Testis (tissue), 3 donors: ENCODE measurements around the gene TTC23. TPM values are rescaled to one million over a fixed set of nuclear protein-coding genes. Genes with fewer than 3 reads are reported as not detected.

Source experiments
- DNase-seq: peaks from one replicate; pipeline ENCODE4 v3.0.0-alpha.2; 2019
- H3K27ac ChIP-seq, 2 donors: fragments of 200-600 bp; sonication (generic); one replicate each; pipeline ENCODE4 v1.5.1; 2019
- H3K27me3 ChIP-seq: fragments of 200-600 bp; sonication (generic); one replicate; pipeline ENCODE4 v1.5.1; 2019
- H3K36me3 ChIP-seq: fragments of 200-600 bp; sonication (generic); one replicate; pipeline ENCODE4 v1.5.1; 2017; ENCODE audit warnings: low read depth; ENCODE audit errors: missing control alignments
- H3K4me1 ChIP-seq: fragments of 200-600 bp; sonication (generic); one replicate; pipeline ENCODE4 v1.5.1; 2019
- H3K4me3 ChIP-seq, 2 donors: fragments of 200-600 bp; sonication (generic); one replicate each; pipeline ENCODE4 v1.5.1; 2017 to 2019
- H3K9me3 ChIP-seq: fragments of 200-600 bp; sonication (generic); one replicate; pipeline ENCODE4 v1.5.1; 2017
- CTCF ChIP-seq, 3 experiments: fragments of 450-650 bp in 2 of 3; fragments of 200-600 bp in 1 of 3; sonication (generic) in 1 of 3; IDR thresholded peaks; one replicate each; pipeline ENCODE4 v1.5.1; 2016 to 2019; ENCODE audit warnings: antibody characterized with exemption in 3 of 3, mild to moderate bottlenecking in 2 of 3, moderate library complexity in 1 of 3
- POLR2A ChIP-seq: fragments of 450-650 bp; IDR thresholded peaks from one replicate; pipeline ENCODE4 v1.6.1; 2017; ENCODE audit warnings: antibody characterized with exemption, mild to moderate bottlenecking, moderate library complexity
- WGBS, 2 donors: methylation state at CpG; one replicate each; pipeline ENCODE4 v1.1.5; 2018; 5-methylcytosine and 5-hydroxymethylcytosine counted together
- intact Hi-C: fragments of 100-400 bp; cut with DNase I; formaldehyde crosslinking; loops from one replicate; pipeline ENCODE4 v1.15.1; 2023; ENCODE audit warnings: low total_unique reads
- polyA plus RNA-seq: library from polyadenylated mRNA; stranded (reverse); fragments of 350-450 nt; fragmentation: Illumina TruSeq; extraction: RNeasy Lipid Tissue Mini Kit (QIAGEN cat#74804); gene quantifications from one replicate; pipeline ENCODE4 v1.2.3, GENCODE V29; 2014; ENCODE audit warnings: low read depth, low replicate concordance; ENCODE audit not compliant: insufficient read depth
- total RNA-seq, 2 donors: library from RNA; depleted of rRNA; stranded (reverse); fragments of >200 nt; gene quantifications; one replicate each; pipeline ENCODE4 v1.2.3, GENCODE V29; 2016

Gene TTC23
- total and polyA plus RNA-seq, 3 donors from 2014 or later, result 26.6 to 40.5 (median 37.2) TPM

DNA sequence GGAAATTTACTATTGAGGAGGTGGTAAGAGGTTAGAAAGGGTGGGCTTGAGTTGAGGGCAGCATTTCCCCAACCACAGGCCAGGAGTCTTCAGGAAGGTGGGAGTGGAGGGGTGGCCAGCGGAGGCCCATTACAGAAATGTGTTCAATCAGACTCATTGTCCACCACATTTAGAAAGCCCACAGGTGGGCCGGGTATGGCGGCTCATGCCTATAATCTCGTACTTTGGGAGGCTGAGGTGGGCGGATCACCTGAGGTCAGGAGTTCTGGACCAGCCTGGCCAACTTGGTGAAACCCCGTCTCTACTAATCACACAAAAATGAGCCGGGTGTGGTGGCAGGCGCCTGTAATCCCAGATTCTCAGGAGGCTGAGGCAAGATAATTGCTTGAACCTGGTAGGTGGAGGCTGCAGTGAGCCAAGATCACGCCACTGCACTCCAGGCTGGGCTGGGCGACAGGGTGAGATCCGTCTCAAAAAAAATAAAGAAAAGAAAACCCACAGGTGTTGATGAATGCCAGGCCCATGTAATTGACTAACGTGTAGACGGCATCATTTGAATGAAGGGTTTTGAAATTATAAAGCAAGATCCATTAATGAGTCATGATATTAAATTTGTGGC is 156.7 kb downstream of the TTC23 start:
- H3K36me3 ChIP-seq, result no peaks in the 10 kb centered on the region
- H3K27ac ChIP-seq, result no peak overlapping the region
- no peak overlapping the region for H3K4me3 ChIP-seq
- H3K9me3 ChIP-seq, result no peaks in the 10 kb centered on the region
- TF ChIP-seq POLR2A, result no peak
- H3K27me3 ChIP-seq, result no peaks in the 10 kb centered on the region
- DNase-seq, result no peak
- intact Hi-C loops, result no loop called here
- 93 to 95% methylated on average over 13 of the region's 13 CpGs for WGBS, 2 donors
- no peaks in the 10 kb centered on the region for H3K4me1 ChIP-seq

GRCh38 chr15:99090938-99091337 is 158.4 kb downstream of the TTC23 start:
- no peak for DNase-seq
- 94 to 100% methylated on average over 1 of the region's 1 CpG for WGBS, 2 donors

DNA sequence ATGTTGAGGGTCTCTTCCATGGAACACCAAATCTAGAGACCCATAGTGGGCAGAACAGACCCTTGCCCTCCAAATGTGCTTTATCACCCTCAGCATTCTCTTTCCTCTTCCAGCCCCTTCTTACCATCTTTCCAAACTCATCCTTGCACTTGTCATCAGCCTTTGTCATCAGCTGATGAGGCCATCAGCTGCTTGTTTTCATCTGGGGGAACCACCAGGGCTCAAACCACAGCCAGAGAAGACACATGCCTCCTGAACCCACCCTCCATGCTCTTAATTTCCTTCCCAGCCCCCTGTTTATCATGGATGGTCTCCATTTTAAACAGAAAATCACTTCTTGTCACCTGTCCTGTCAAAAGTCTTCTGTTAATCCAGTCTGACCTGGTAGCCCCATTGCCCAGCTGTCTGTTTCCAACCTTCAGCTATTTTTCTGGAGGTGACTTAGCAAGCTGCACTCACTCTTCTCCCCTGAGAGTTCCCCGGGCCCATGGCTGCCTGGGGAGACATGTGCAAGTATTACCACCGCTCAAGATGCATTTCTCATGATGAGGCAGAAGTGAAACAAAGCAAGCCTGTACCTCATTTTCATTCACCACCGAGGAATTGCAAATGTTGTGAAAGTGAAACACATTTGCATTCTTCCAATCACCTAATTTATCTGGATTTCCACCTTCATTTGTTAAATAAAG is 159.2 kb downstream of the TTC23 start:
- Histone ChIP-seq H3K27ac (no peak overlapping the region), H3K4me1 (no peaks in the 10 kb centered on the region), H3K27me3 (no peaks in the 10 kb centered on the region), H3K36me3 (no peaks in the 10 kb centered on the region), H3K9me3 (no peaks in the 10 kb centered on the region), H3K4me3 (no peak overlapping the region)
- intact Hi-C loops, result no loop called here
- 76% methylated on average over 3 of the region's 3 CpGs for WGBS, 2 donors
- no peak for TF ChIP-seq CTCF (IDR thresholded peaks at IDR 0.05)
- no peak for TF ChIP-seq POLR2A
- no peak for DNase-seq

More at GRCh38 chr15:99090938-99091337, 158.4 kb downstream of the TTC23 start:
- TF ChIP-seq CTCF (IDR thresholded peaks at IDR 0.05) (no peak), POLR2A (no peak)
- Histone ChIP-seq H3K27me3 (no peaks in the 10 kb centered on the region), H3K4me3 (no peak overlapping the region), H3K27ac (no peak overlapping the region), H3K4me1 (no peaks in the 10 kb centered on the region), H3K9me3 (no peaks in the 10 kb centered on the region), H3K36me3 (no peaks in the 10 kb centered on the region)
- intact Hi-C loops, result no loop called here

DNA sequence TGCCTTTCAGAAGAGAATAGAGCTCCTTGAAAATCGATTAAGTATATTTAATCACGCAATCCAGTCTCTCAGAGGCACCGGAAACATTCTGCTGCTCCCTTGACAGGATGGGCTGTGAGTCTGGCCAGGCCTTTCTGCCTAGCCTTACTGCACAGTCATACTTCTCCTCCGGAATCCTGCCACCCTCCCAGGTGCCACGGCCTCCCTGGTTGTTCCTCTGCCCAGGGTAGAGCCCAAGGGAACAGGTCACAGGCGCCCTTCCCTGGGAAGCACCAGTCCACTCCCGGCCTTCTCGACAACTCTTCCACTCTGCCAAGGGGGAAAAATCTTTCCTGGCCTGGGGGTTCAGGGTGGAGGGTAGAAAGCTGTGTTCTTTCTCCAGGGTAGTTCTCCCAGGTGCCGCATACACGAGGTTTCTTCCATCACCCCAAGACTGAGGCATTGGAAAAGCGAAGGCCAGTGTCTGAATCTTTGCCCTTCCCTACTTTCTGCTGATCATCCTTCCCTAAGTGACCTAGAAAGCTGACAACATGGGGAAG is 161.9 kb downstream of the TTC23 start:
- DNase-seq, result no peak
- intact Hi-C loops, result no loop called here
- WGBS, 2 donors, result 92 to 95% methylated on average over 10 to 11 of the region's 11 CpGs

More for the DNA sequence above, 161.9 kb downstream of the TTC23 start:
- TF ChIP-seq CTCF (IDR thresholded peaks at IDR 0.05), result no peak
- no peak for TF ChIP-seq POLR2A
- Histone ChIP-seq H3K27me3 (no peaks in the 10 kb centered on the region), H3K9me3 (no peaks in the 10 kb centered on the region), H3K36me3 (no peaks in the 10 kb centered on the region), H3K4me1 (no peaks in the 10 kb centered on the region), H3K27ac (no peak overlapping the region), H3K4me3 (no peak overlapping the region)
